ENCODE results near the gene MRM2.
A peak's percentile ranks its signal among the peaks of the same experiment; 100 is the strongest.

- TF ChIP-seq POLR2AphosphoS5 (IDR thresholded peaks at IDR 0.05; ENCODE audit: low read depth, low read length) (peak; percentile 90), EGR1 (IDR thresholded peaks at IDR 0.05; ENCODE audit: low read depth) (no peak), POLR2A (IDR thresholded peaks at IDR 0.05; ENCODE audit: borderline replicate concordance, extremely low read depth, insufficient read depth, insufficient read length) (peak; percentile 54), CTCF (IDR thresholded peaks at IDR 0.05 in 2 of 3, conservative IDR thresholded peaks at IDR 0.05 in 1 of 3; ENCODE audit: borderline replicate concordance in 1 of 3, insufficient read depth in 1 of 3, low read depth in 2 of 3, low read length in 2 of 3) (no peak), EZH2 (IDR thresholded peaks at IDR 0.05) (no peak), RAD21 (IDR thresholded peaks at IDR 0.05; ENCODE audit: low read depth) (0 out of 2 replicates have a peak, but pooled peaks have one; percentile 16), SIN3A (IDR thresholded peaks at IDR 0.05; ENCODE audit: low read depth) (peak; percentile 74), CBX3 (IDR thresholded peaks at IDR 0.05; ENCODE audit: low read depth) (no peak; the same call in 1 of the 2 replicates), FOSL1 (IDR thresholded peaks at IDR 0.05; ENCODE audit: low read depth) (no peak), EZH2phosphoT487 (IDR thresholded peaks at IDR 0.05; ENCODE audit: borderline replicate concordance) (no peak)
- TF ChIP-seq, protein P1, sequence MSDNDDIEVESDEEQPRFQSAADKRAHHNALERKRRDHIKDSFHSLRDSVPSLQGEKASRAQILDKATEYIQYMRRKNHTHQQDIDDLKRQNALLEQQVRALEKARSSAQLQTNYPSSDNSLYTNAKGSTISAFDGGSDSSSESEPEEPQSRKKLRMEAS (IDR thresholded peaks at IDR 0.05): 0 out of 2 replicates have a peak, but pooled peaks have one; percentile 48
- TF ChIP-seq, protein P2, sequence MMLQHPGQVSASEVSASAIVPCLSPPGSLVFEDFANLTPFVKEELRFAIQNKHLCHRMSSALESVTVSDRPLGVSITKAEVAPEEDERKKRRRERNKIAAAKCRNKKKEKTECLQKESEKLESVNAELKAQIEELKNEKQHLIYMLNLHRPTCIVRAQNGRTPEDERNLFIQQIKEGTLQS (IDR thresholded peaks at IDR 0.05): no peak
- TF ChIP-seq, protein P3, sequence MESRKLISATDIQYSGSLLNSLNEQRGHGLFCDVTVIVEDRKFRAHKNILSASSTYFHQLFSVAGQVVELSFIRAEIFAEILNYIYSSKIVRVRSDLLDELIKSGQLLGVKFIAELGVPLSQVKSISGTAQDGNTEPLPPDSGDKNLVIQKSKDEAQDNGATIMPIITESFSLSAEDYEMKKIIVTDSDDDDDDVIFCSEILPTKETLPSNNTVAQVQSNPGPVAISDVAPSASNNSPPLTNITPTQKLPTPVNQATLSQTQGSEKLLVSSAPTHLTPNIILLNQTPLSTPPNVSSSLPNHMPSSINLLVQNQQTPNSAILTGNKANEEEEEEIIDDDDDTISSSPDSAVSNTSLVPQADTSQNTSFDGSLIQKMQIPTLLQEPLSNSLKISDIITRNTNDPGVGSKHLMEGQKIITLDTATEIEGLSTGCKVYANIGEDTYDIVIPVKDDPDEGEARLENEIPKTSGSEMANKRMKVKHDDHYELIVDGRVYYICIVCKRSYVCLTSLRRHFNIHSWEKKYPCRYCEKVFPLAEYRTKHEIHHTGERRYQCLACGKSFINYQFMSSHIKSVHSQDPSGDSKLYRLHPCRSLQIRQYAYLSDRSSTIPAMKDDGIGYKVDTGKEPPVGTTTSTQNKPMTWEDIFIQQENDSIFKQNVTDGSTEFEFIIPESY (IDR thresholded peaks at IDR 0.05; ENCODE audit: extremely low read depth, insufficient replicate concordance, low read length): peak; percentile 99
Observed at GRCh38 chr7:2232766-2233520, 9.1 kb downstream of the MRM2 start, which contains the start of gene MAD1L1.

Data from HCT116 (cell line).